NB4 (cell line): ENCODE results near the gene EFCAB6.

ENCODE experiments used
- CTCF ChIP-seq: IDR thresholded peaks from one replicate; pipeline ENCODE4 v1.5.1; 2012; ENCODE audit warnings: low read depth, low read length
- MAX ChIP-seq: IDR thresholded peaks from 2 replicates; pipeline ENCODE4 v1.6.1; 2011; ENCODE audit warnings: low read depth, low read length
- POLR2A ChIP-seq: IDR thresholded peaks from 2 replicates; pipeline ENCODE4 v1.6.1; 2011; ENCODE audit warnings: mild to moderate bottlenecking; ENCODE audit not compliant: insufficient read length; ENCODE audit errors: extremely low read depth

GRCh38 chr22:43829904-43830851, 18.1 kb upstream of the EFCAB6 start:
- TF ChIP-seq CTCF (no peak), POLR2A (no peak), MAX (no peak)
